Posterior cingulate gyrus (tissue), 11 donors: ENCODE data around the gene CYP4F22.
"Not testable (repeated sequence)": the region's sequence is repeated elsewhere in the genome, so short reads cannot be mapped to it uniquely, and the experiment has no call there.

Source experiments
- DNase-seq, 10 donors: peaks; one replicate each; pipeline versions ENCODE4 v3.0.0 to v3.0.0-alpha.2; 2020 to 2021; ENCODE audit warnings: mixed read lengths in 3 of 10
- intact Hi-C: fragments of 100-400 bp; cut with DNase I; formaldehyde crosslinking; loops from one replicate; pipeline ENCODE4 v1.15.1; 2023

CYP4F22 gene

DNA sequence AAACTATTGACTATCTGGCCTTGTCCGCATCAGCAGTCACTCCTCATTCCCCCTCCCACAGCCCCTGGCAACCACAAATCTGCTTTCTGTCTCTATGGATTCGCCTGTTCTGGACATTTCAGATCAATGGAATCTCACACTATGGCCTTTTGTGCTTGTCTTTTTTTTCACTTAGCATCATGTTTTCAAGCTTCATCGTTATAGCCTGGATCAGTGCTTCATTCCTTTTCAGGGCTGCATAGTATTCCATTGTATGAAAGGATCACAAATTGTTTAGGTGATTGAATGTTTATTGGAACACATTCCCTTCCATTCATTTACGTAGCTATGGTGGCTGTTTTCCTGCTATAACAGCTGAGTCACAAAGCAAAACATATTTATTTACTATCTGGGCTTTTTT is 21.3 kb upstream of the CYP4F22 start:
- intact Hi-C loops, result no loop called here
- DNase-seq, result peak in 1 of 10 donors; percentile 15

- intact Hi-C loops, result no loop called here
- DNase-seq, result peak in 2 of 10 donors; percentile 2 to 39
Observed at GRCh38 chr19:15488489-15489226, 19.7 kb upstream of the CYP4F22 start.

- DNase-seq, result no peak
- intact Hi-C loops, result no loop called here
Observed at GRCh38 chr19:15495151-15495550, 13.2 kb upstream of the CYP4F22 start.

GRCh38 chr19:15498156-15498858 is 10.0 kb upstream of the CYP4F22 start:
- DNase-seq, result peak in 1 of 10 donors; percentile 32
- intact Hi-C loops, result no loop called here

GRCh38 chr19:15498910-15499309 is 9.4 kb upstream of the CYP4F22 start:
- intact Hi-C loops, result no loop called here
- DNase-seq, result no peak

DNA sequence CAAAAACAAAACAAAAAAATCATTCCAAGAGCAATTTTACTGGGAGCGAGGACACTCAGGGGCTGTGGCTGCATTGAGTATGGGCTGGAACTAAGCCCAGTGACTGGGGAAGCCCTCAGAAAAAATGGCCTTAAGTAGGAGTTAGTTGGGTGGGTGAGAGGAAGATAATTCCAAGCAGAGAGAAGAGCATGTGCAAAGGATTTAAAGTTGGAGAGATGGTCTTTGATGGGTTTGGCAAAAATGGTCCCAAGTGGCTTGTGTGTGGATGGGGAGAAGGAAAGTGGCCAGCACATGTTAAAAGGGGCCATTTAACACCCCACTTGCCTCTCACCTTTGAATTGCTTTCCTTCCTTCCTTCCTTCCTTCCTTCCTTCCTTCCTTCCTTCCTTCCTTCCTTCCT is 6.7 kb upstream of the CYP4F22 start:
- DNase-seq, result no peak
- intact Hi-C loops, result no loop called here

- intact Hi-C loops, result no loop called here
- DNase-seq, result peak in 1 of 10 donors; percentile 8
Observed at GRCh38 chr19:15502264-15502663, 6.1 kb upstream of the CYP4F22 start.

GRCh38 chr19:15506074-15506571 is 2.2 kb upstream of the CYP4F22 start:
- intact Hi-C loops, result no loop called here
- peak in 1 of 10 donors; percentile 43 for DNase-seq

DNA sequence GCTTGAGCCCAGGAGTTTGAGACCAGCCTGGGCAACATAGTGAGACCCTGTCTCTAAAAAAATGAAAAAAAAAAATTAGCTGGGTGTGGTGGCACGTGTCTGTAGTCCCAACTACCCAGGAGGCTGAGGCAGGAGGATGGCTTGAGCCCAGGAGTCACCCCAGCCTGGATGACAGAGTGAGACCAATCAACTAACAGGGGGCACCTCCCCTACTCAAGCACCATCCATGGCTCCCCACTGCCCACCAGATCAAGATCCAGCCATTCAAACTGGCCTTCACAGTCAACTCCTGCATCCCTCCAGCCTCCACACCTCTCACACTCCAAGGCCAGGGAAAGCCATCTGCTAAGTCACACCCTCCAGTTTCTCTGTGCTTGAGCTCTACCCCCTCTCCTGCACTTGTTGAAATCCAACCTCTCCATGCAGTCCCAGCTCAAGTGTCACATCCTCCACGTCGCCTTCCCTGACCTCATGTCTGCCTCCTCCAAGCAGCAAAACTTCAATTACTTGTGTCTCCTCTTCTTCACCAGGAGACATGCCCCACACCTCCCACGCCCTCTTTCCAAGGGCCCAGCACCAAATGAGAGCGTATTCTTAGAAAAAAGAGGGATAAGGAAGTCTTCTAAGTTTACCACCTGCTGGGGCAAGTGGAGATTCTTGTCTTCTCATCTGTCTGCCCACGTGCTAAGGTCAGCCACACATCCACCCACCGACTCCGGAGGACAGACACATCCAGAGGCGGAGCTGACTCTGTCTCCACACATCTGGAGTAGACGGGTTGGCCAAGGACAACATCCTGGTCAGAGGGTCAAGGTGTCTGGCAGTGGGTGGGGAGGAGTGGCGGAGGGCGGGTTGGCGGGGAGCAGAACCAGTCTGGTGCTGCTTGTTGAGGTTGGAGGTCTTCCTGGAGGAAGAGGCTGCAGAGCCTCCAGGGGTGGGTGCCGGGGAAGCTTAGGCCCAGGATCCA is 974 bp upstream of the CYP4F22 start:
- DNase-seq, result peak in 1 of 10 donors; percentile 32
- intact Hi-C loops, result no loop called here

GRCh38 chr19:15511671-15512424 is 3.5 kb downstream of the CYP4F22 start:
- intact Hi-C loops, result no loop called here

GRCh38 chr19:15515227-15515625 is 6.9 kb downstream of the CYP4F22 start:
- peak in 1 of 10 donors; percentile 22 for DNase-seq
- intact Hi-C loops, result not testable (repeated sequence)

More at GRCh38 chr19:15511671-15512424, 3.5 kb downstream of the CYP4F22 start:
- peak in 1 of 10 donors; percentile 67 for DNase-seq

- DNase-seq, result no peak
- intact Hi-C loops, result no loop called here
Observed at GRCh38 chr19:15516363-15516762, 8.0 kb downstream of the CYP4F22 start.

GRCh38 chr19:15517778-15518177 is 9.5 kb downstream of the CYP4F22 start:
- intact Hi-C loops, result no loop called here
- peak in 1 of 10 donors; percentile 7 for DNase-seq

- DNase-seq, result peak in 1 of 10 donors; percentile 35
- intact Hi-C loops, result no loop called here
Observed at GRCh38 chr19:15519433-15519976, 11.2 kb downstream of the CYP4F22 start.

GRCh38 chr19:15524781-15525180 is 16.5 kb downstream of the CYP4F22 start:
- DNase-seq, result no peak
- intact Hi-C loops, result no loop called here

- intact Hi-C loops, result no loop called here
- peak in 1 of 10 donors; percentile 78 for DNase-seq
Observed at GRCh38 chr19:15525291-15525690, 17.0 kb downstream of the CYP4F22 start.

DNA sequence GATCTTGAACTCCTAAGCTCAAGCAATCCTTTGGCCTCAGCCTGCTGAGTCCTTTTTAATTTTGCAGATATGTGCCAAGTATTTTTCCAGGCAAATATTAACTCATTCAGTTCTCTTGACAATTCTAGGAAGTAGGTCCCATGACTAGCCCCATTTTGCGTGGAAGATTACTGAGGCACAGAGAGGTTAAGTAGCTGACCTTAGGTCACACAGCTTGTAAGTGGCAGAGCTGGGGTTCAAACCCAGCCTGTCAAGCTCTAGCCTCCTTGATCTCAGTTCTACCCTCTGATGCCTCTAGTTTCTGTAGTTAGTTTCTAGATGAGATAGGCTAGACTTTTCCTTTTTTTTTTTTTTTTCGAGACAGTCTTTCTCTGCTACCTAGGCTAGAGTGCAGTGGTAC is 18.1 kb downstream of the CYP4F22 start:
- intact Hi-C loops, result no loop called here
- no peak for DNase-seq

DNA sequence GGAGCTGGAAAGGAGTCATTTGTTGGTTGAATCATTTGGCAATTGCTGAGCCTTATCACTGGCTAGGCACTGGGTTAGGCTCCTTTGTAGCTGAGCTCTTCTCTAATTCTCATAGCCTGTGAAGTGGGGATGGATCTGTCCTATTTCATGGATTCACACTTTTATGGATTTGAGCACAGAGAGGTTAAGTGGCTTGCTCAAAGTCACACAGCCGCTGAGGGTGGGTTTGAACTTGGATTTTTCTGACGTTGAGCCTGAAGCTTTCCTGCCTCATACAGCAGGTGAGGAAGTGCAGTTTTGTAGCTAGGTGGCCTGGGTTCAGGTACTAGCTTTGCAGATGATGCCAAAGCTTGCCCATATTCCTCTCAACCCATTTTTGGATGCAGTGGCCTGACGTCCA is 19.4 kb downstream of the CYP4F22 start:
- intact Hi-C loops, result no loop called here
- no peak for DNase-seq

GRCh38 chr19:15529774-15530372 is 21.5 kb downstream of the CYP4F22 start:
- intact Hi-C loops, result no loop called here
- DNase-seq, result peak in 1 of 10 donors; percentile 11
